ENCODE results near the gene FARP2.

Gene FARP2

GRCh38 chr2:241494311-241494908, 138.3 kb downstream of the FARP2 start:
- no peaks in the 10 kb centered on the region for H3K27me3 ChIP-seq (ENCODE audit: control insufficient read depth in 1 of 2, insufficient read depth in 2 of 2, low read length in 2 of 2)
- no peaks in the 10 kb centered on the region for H3K9me3 ChIP-seq (ENCODE audit: control insufficient read depth in 1 of 2, low read length in 2 of 2)
- H3K9ac ChIP-seq (ENCODE audit: low read depth in 1 of 2, low read length in 2 of 2), result peak overlapping the region; percentile 12 to 30
- H3K4me1 ChIP-seq (ENCODE audit: control insufficient read depth in 1 of 2, insufficient read depth in 2 of 2, low read length in 2 of 2), result peaks cover 41 to 47% of the 10 kb centered on the region in 2 donors
- H3K27ac ChIP-seq (ENCODE audit: low read depth, low read length), result peak overlapping the region; percentile 55
- no peak overlapping the region for H3K4me3 ChIP-seq (ENCODE audit: low read depth in 1 of 2, low read length in 2 of 2)
- H3K36me3 ChIP-seq (ENCODE audit: control insufficient read depth in 1 of 2, insufficient read depth in 2 of 2, low read length in 2 of 2), result peaks cover 10 to 68% of the 10 kb centered on the region in 2 donors

DNA sequence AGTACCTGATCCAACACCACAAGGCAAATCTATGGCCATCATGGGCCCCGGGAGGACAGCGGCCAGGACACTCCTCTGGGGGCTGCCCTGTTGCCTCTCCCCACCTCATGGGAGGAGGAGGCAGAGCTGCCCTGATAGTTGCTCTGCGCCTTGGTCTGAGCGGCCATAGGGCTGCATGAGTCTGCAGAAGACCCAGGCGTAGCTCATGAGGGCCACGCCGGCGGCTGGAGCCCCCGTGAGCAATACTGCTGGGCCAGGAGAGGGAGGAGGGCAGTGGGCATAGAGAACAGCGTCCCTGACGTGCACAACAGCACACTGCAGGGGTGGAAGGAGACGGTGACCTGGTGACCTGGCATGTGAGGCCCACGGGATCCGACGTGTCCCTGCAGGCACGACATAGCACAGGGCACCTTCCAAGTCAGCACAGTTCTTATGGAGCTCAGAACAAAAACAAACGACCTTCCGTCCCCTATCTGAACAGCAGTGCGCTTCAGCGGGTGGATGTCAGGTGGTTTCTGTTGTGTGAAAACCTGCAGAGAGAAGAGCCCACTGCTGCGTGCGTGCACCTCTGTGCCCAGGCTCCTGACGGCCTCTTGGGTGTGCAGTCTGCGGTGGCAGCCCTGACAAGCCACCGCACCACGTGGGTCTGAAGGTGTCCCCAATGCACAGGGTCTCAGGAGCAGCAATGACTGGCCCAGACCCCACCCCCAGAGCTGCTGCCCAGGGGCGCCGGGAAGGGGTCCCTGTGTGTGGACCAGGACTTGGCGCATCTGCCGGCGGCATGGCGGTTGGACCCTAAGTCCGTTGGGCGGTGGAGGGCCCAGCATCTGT, 139.3 kb downstream of the FARP2 start:
- Histone ChIP-seq H3K4me1 (ENCODE audit: control insufficient read depth in 1 of 2, insufficient read depth in 2 of 2, low read length in 2 of 2) (peaks cover 31 to 37% of the 10 kb centered on the region in 2 donors), H3K27me3 (ENCODE audit: control insufficient read depth in 1 of 2, insufficient read depth in 2 of 2, low read length in 2 of 2) (no peaks in the 10 kb centered on the region), H3K27ac (ENCODE audit: low read depth, low read length) (no peak overlapping the region), H3K36me3 (ENCODE audit: control insufficient read depth in 1 of 2, insufficient read depth in 2 of 2, low read length in 2 of 2) (peaks cover 13 to 78% of the 10 kb centered on the region in 2 donors), H3K9me3 (ENCODE audit: control insufficient read depth in 1 of 2, low read length in 2 of 2) (no peaks in the 10 kb centered on the region), H3K9ac (ENCODE audit: low read depth in 1 of 2, low read length in 2 of 2) (peak overlapping the region in 1 of 2 donors; percentile 30), H3K4me3 (ENCODE audit: low read depth in 1 of 2, low read length in 2 of 2) (no peak overlapping the region)

- no peaks in the 10 kb centered on the region for H3K9me3 ChIP-seq (ENCODE audit: control insufficient read depth in 1 of 2, low read length in 2 of 2)
- H3K4me3 ChIP-seq (ENCODE audit: low read depth in 1 of 2, low read length in 2 of 2), result no peak overlapping the region
- no peak overlapping the region for H3K27ac ChIP-seq (ENCODE audit: low read depth, low read length)
- peaks cover 14 to 79% of the 10 kb centered on the region in 2 donors for H3K36me3 ChIP-seq (ENCODE audit: control insufficient read depth in 1 of 2, insufficient read depth in 2 of 2, low read length in 2 of 2)
- no peaks in the 10 kb centered on the region for H3K27me3 ChIP-seq (ENCODE audit: control insufficient read depth in 1 of 2, insufficient read depth in 2 of 2, low read length in 2 of 2)
- peaks cover 25 to 31% of the 10 kb centered on the region in 2 donors for H3K4me1 ChIP-seq (ENCODE audit: control insufficient read depth in 1 of 2, insufficient read depth in 2 of 2, low read length in 2 of 2)
- H3K9ac ChIP-seq (ENCODE audit: low read depth in 1 of 2, low read length in 2 of 2), result no peak overlapping the region
Observed at GRCh38 chr2:241496003-241496707, 140.1 kb downstream of the FARP2 start.

DNA sequence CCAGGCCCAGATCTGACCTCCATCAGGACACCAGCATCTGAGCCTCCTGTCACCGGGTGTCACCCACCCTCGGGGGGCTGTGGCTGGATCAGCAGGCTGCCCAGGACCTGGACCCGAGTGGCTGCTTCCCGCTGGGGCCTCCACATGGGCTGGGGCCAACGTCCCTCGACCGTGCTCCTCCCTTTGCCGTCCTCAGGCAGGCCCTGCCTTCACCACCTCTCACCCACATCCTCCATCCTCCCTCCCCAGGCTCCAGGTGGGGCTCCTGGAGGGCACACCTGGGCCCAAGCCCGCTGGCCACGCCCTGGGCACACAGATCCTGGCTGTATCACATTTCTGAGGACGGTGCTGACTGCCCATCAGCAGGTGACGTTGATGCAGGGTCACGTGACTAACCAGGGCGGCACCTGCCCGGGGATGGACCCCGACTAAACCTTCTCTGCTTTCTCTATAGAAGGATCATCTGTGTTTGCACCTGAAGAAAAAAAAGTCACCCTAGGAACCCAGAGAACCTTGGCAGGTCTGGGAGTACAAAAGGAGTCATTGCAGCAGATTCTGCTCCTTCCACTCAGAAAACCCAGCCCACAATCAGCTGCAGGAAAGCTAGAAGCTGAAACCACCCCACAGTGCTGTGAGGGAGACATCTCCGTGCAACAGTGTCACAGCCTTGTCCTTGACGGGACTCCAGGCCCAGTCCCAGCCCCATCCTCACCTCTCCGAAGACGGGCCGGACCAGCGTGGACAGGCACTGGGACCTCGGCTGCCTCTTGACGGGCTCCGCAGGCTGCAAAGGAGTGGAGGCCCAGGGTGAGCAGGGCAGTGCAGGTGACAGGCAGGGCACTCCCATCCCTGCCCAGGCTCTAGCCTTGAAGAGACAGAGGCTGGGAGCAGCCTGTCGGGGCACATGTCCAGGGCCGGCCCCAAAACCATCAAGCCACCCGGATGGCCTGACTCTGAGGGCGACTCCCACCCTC, 141.1 kb downstream of the FARP2 start:
- Histone ChIP-seq H3K4me1 (ENCODE audit: control insufficient read depth in 1 of 2, insufficient read depth in 2 of 2, low read length in 2 of 2) (peaks cover 25 to 31% of the 10 kb centered on the region in 2 donors), H3K4me3 (ENCODE audit: low read depth in 1 of 2, low read length in 2 of 2) (no peak overlapping the region), H3K36me3 (ENCODE audit: control insufficient read depth in 1 of 2, insufficient read depth in 2 of 2, low read length in 2 of 2) (peaks cover 14 to 82% of the 10 kb centered on the region in 2 donors), H3K27me3 (ENCODE audit: control insufficient read depth in 1 of 2, insufficient read depth in 2 of 2, low read length in 2 of 2) (no peaks in the 10 kb centered on the region), H3K9ac (ENCODE audit: low read depth in 1 of 2, low read length in 2 of 2) (no peak overlapping the region), H3K27ac (ENCODE audit: low read depth, low read length) (peak overlapping the region; percentile 56), H3K9me3 (ENCODE audit: control insufficient read depth in 1 of 2, low read length in 2 of 2) (no peaks in the 10 kb centered on the region)

GRCh38 chr2:241498115-241499070, 142.3 kb downstream of the FARP2 start:
- Histone ChIP-seq H3K4me1 (ENCODE audit: control insufficient read depth in 1 of 2, insufficient read depth in 2 of 2, low read length in 2 of 2) (peaks cover 25 to 31% of the 10 kb centered on the region in 2 donors), H3K4me3 (ENCODE audit: low read depth in 1 of 2, low read length in 2 of 2) (no peak overlapping the region), H3K27ac (ENCODE audit: low read depth, low read length) (no peak overlapping the region), H3K9me3 (ENCODE audit: control insufficient read depth in 1 of 2, low read length in 2 of 2) (no peaks in the 10 kb centered on the region), H3K27me3 (ENCODE audit: control insufficient read depth in 1 of 2, insufficient read depth in 2 of 2, low read length in 2 of 2) (no peaks in the 10 kb centered on the region), H3K36me3 (ENCODE audit: control insufficient read depth in 1 of 2, insufficient read depth in 2 of 2, low read length in 2 of 2) (peaks cover 14 to 70% of the 10 kb centered on the region in 2 donors), H3K9ac (ENCODE audit: low read depth in 1 of 2, low read length in 2 of 2) (no peak overlapping the region)

DNA sequence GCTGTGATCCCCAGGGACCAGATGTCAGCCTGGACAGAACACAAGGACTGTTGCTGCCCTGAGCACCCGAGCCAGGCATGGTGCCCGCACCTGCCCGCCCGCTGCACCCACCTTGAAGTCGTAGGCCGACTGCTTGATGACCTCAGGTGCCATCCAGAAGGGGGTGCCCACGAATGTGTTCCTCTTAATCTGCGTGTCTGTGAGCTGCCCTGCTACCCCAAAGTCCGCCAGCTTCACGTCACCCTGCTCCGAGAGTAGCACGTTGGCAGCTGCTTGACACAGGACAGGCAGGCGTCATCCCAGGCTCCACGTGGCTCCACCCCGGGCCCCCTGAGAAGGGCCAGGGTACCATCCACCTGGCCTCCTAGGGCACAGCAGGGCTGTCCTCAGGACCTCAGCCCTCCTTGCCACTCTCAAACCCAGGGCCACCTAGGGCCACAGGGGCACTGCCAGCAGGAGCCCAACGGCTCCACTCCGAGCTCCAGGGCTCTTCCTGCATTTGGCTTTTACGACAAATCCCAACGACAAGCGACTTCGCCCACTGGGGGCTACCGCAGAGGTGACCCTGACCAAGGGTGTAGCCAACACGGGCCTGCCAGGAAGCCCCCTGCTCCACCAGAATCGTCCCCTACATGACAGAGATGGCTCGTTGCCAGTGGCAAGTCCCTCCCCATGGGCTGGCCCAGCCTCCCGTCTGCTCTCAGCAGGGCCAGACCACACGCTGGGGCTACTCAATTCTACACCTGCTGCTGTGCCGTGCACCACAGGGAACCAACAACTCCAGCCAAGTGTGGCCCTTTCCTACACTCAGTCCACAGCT, 143.3 kb downstream of the FARP2 start:
- peaks cover 19 to 25% of the 10 kb centered on the region in 2 donors for H3K4me1 ChIP-seq (ENCODE audit: control insufficient read depth in 1 of 2, insufficient read depth in 2 of 2, low read length in 2 of 2)

GRCh38 chr2:241500016-241500415, 143.9 kb downstream of the FARP2 start:
- Histone ChIP-seq H3K4me1 (ENCODE audit: control insufficient read depth in 1 of 2, insufficient read depth in 2 of 2, low read length in 2 of 2) (peaks cover 13 to 19% of the 10 kb centered on the region in 2 donors), H3K27ac (ENCODE audit: low read depth, low read length) (no peak overlapping the region), H3K9me3 (ENCODE audit: control insufficient read depth in 1 of 2, low read length in 2 of 2) (no peaks in the 10 kb centered on the region), H3K4me3 (ENCODE audit: low read depth in 1 of 2, low read length in 2 of 2) (no peak overlapping the region), H3K27me3 (ENCODE audit: control insufficient read depth in 1 of 2, insufficient read depth in 2 of 2, low read length in 2 of 2) (no peaks in the 10 kb centered on the region), H3K36me3 (ENCODE audit: control insufficient read depth in 1 of 2, insufficient read depth in 2 of 2, low read length in 2 of 2) (peaks cover 9 to 68% of the 10 kb centered on the region in 2 donors), H3K9ac (ENCODE audit: low read depth in 1 of 2, low read length in 2 of 2) (no peak overlapping the region)

More for the DNA sequence above, 143.3 kb downstream of the FARP2 start:
- peaks cover 14 to 67% of the 10 kb centered on the region in 2 donors for H3K36me3 ChIP-seq (ENCODE audit: control insufficient read depth in 1 of 2, insufficient read depth in 2 of 2, low read length in 2 of 2)
- H3K27ac ChIP-seq (ENCODE audit: low read depth, low read length), result no peak overlapping the region
- H3K4me3 ChIP-seq (ENCODE audit: low read depth in 1 of 2, low read length in 2 of 2), result no peak overlapping the region
- H3K9me3 ChIP-seq (ENCODE audit: control insufficient read depth in 1 of 2, low read length in 2 of 2), result no peaks in the 10 kb centered on the region
- no peaks in the 10 kb centered on the region for H3K27me3 ChIP-seq (ENCODE audit: control insufficient read depth in 1 of 2, insufficient read depth in 2 of 2, low read length in 2 of 2)
- H3K9ac ChIP-seq (ENCODE audit: low read depth in 1 of 2, low read length in 2 of 2), result no peak overlapping the region

- Histone ChIP-seq H3K27me3 (ENCODE audit: control insufficient read depth in 1 of 2, insufficient read depth in 2 of 2, low read length in 2 of 2) (no peaks in the 10 kb centered on the region), H3K4me1 (ENCODE audit: control insufficient read depth in 1 of 2, insufficient read depth in 2 of 2, low read length in 2 of 2) (peaks cover 8 to 14% of the 10 kb centered on the region in 2 donors), H3K36me3 (ENCODE audit: control insufficient read depth in 1 of 2, insufficient read depth in 2 of 2, low read length in 2 of 2) (peaks cover 5 to 63% of the 10 kb centered on the region in 2 donors), H3K4me3 (ENCODE audit: low read depth in 1 of 2, low read length in 2 of 2) (no peak overlapping the region), H3K27ac (ENCODE audit: low read depth, low read length) (no peak overlapping the region), H3K9me3 (ENCODE audit: control insufficient read depth in 1 of 2, low read length in 2 of 2) (no peaks in the 10 kb centered on the region), H3K9ac (ENCODE audit: low read depth in 1 of 2, low read length in 2 of 2) (no peak overlapping the region)
Observed at GRCh38 chr2:241500431-241500975, 144.4 kb downstream of the FARP2 start.

All from duodenal mucosa (tissue), 2 donors.